ENCODE data around the gene NUMB. TPM values are rescaled to one million over a fixed set of nuclear protein-coding genes. Genes with fewer than 3 reads are reported as not detected.

NUMB gene
- total RNA-seq, 1 donor from 2014 or later, result 33.1 TPM

DNA sequence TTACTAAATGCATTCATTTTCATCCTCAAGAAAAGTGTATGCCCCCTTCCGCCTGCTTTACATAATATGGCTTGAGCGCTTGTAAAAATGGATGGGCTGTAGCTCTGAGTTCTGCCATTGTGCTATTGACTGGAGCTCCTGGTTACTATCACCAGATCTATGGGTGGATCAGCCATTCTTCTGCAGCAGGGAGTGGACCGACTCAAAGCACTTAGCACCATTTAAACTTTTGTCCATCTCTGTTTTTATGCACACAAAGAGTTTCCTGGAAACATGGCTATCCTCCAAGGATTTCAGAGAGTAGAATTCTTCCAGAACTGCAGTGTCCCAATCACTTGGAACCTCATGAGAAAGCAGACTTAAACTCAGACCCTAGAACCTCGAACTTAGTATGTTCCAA lies 4.5 kb upstream of the NUMB start:
- Histone ChIP-seq H3K36me3 (ENCODE audit: control insufficient read depth, insufficient read depth, low read length) (no peaks in the 10 kb centered on the region), H3K4me3 (ENCODE audit: low read depth, low read length) (no peak overlapping the region), H3K27me3 (ENCODE audit: control insufficient read depth, insufficient read depth, low read length) (no peaks in the 10 kb centered on the region)
- TF ChIP-seq, protein P1, sequence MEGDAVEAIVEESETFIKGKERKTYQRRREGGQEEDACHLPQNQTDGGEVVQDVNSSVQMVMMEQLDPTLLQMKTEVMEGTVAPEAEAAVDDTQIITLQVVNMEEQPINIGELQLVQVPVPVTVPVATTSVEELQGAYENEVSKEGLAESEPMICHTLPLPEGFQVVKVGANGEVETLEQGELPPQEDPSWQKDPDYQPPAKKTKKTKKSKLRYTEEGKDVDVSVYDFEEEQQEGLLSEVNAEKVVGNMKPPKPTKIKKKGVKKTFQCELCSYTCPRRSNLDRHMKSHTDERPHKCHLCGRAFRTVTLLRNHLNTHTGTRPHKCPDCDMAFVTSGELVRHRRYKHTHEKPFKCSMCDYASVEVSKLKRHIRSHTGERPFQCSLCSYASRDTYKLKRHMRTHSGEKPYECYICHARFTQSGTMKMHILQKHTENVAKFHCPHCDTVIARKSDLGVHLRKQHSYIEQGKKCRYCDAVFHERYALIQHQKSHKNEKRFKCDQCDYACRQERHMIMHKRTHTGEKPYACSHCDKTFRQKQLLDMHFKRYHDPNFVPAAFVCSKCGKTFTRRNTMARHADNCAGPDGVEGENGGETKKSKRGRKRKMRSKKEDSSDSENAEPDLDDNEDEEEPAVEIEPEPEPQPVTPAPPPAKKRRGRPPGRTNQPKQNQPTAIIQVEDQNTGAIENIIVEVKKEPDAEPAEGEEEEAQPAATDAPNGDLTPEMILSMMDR (IDR thresholded peaks at IDR 0.05; ENCODE audit: insufficient read depth, low read length, poor library complexity, severe bottlenecking), result no peak
- DNase-seq (ENCODE audit: low read depth), result no peak

DNA sequence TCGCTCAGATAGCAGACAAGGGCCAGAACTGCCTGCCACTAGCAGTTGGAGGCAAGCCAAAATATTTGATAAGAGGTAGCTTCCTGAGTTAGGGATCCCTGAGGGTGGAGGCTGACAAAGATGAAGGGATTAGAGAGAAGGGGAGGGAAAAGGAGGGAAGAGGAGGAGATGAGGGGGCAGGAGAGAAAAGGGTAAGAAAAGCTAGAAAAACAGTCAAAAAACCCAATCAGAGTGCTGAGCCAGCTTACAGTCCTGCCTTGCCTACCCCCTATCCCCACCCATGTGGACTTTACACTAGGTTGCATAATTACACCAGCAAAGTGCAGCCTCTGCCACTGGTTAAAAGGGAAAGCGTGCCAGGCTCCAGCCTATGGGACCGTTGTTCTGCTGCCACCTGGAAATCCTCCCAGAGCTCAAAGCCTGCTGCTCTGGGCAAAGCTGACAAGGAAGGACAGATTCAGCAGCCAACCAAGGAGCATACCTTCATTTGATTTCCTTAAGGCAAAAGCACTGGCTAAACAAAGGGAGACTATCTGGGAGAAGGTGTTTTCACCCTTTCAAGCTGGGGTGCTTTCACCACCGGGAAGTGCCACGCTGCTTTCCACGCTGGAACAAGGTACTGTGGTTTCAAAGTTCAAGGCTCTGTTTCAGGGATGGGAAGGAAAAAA lies 3.8 kb upstream of the NUMB start:
- Histone ChIP-seq H3K4me3 (ENCODE audit: low read depth, low read length) (no peak overlapping the region), H3K27me3 (ENCODE audit: control insufficient read depth, insufficient read depth, low read length) (no peaks in the 10 kb centered on the region), H3K36me3 (ENCODE audit: control insufficient read depth, insufficient read depth, low read length) (no peaks in the 10 kb centered on the region)
- DNase-seq (ENCODE audit: low read depth), result no peak
- TF ChIP-seq, protein P1 (IDR thresholded peaks at IDR 0.05; ENCODE audit: insufficient read depth, low read length, poor library complexity, severe bottlenecking), result no peak

DNA sequence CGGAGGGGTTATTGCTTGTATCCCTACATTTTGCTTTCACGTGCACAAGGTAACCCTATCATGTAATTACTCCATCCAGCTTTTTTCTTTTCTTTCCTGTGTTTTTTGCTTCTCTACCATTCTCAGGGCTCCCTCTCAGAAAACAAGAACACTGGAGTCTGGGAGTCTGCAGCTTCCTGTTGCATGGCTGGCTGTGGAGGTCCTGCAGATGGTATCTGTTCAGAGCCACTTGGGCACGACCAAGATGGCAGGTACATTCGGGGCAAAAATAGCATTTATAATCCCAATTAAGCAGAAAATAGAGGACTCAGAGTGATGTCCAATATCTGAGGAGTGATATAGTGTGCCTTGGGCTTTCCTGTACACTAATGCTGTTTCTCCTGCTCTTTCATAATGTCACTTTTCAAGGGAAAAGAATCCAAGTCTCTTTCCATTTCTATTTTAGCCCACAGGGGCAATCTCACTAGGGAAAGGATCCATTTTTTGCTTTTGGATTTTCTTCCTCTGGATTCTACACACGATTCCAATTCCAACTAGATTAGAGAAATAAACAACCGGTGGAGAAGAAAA lies 3.2 kb upstream of the NUMB start:
- no peak overlapping the region for H3K4me3 ChIP-seq (ENCODE audit: low read depth, low read length)
- TF ChIP-seq, protein P1 (IDR thresholded peaks at IDR 0.05; ENCODE audit: insufficient read depth, low read length, poor library complexity, severe bottlenecking), result no peak
- no peaks in the 10 kb centered on the region for H3K36me3 ChIP-seq (ENCODE audit: control insufficient read depth, insufficient read depth, low read length)
- no peaks in the 10 kb centered on the region for H3K27me3 ChIP-seq (ENCODE audit: control insufficient read depth, insufficient read depth, low read length)
- no peak for DNase-seq (ENCODE audit: low read depth)

DNA sequence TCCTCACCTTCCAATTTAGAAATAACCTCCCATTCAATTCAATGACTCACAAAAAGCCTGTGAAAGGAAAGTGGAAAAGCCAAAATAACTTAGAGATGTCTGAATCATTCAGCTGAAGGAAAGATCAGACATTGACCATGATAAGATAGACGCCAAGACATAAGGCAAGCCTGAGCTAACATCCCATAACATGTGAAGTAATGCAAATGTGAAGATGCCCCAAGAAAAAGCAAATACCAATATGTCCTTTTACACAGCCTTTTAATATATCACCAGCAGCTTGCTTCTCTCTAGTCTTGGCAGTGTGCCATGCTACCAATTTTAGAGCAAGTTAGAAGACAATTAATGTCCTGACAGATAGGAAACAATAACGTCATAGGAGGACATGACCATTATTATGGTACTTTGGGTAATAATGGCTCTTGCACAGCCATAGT lies 2.4 kb upstream of the NUMB start:
- TF ChIP-seq, protein P1 (IDR thresholded peaks at IDR 0.05; ENCODE audit: insufficient read depth, low read length, poor library complexity, severe bottlenecking), result no peak
- no peak for DNase-seq (ENCODE audit: low read depth)
- Histone ChIP-seq H3K36me3 (ENCODE audit: control insufficient read depth, insufficient read depth, low read length) (no peaks in the 10 kb centered on the region), H3K27me3 (ENCODE audit: control insufficient read depth, insufficient read depth, low read length) (no peaks in the 10 kb centered on the region), H3K4me3 (ENCODE audit: low read depth, low read length) (no peak overlapping the region)

DNA sequence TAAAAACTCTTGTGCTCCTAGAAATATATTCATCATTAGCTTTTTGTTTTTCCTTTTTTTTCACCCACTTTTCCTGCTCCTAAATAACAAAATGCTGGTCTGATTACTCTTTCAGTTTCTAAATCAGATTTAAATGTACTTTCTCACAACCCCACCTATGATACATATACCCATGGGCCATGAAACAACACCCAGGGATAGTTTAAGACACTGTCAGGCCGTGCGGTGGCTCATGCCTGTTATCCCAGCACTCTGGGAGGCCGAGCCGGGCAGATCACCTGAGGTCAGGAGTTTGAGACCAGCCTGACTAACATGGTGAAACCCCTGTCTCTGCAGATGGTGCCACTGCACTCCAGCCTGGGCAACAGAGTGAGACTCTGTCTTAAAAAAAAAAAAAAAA lies 1.6 kb upstream of the NUMB start:
- H3K36me3 ChIP-seq (ENCODE audit: control insufficient read depth, insufficient read depth, low read length), result no peaks in the 10 kb centered on the region
- TF ChIP-seq, protein P1 (IDR thresholded peaks at IDR 0.05; ENCODE audit: insufficient read depth, low read length, poor library complexity, severe bottlenecking), result no peak
- no peak for DNase-seq (ENCODE audit: low read depth)
- H3K27me3 ChIP-seq (ENCODE audit: control insufficient read depth, insufficient read depth, low read length), result no peaks in the 10 kb centered on the region
- no peak overlapping the region for H3K4me3 ChIP-seq (ENCODE audit: low read depth, low read length)

DNA sequence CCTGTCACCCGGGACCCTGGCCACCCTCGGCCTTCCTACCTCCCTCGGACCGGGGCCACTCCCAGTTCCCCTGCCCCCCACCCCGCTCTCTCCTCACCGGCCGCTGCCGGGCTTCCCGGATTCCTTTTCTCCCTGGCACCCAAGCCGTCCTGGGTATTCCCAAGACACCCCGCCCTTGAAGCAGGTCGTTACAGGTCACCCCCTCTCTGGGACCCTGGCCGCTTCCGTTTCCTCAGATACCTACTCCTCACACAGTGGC lies 493 bp downstream of the NUMB start:
- Histone ChIP-seq H3K4me3 (ENCODE audit: low read depth, low read length) (peak overlapping the region; percentile 97), H3K27me3 (ENCODE audit: control insufficient read depth, insufficient read depth, low read length) (no peaks in the 10 kb centered on the region), H3K36me3 (ENCODE audit: control insufficient read depth, insufficient read depth, low read length) (no peaks in the 10 kb centered on the region)
- TF ChIP-seq, protein P1 (IDR thresholded peaks at IDR 0.05; ENCODE audit: insufficient read depth, low read length, poor library complexity, severe bottlenecking), result no peak
- DNase-seq (ENCODE audit: low read depth), result no peak

Measured in kidney epithelial cell (primary cell).